T-cell (primary cell): Measurements from ENCODE around the gene HNRNPUL2. TPM values are rescaled to one million over a fixed set of nuclear protein-coding genes. Genes with fewer than 3 reads are reported as not detected.

Source experiments
- ATAC-seq, 4 experiments: fragments of 200-7000 bp in 3 of 4; fragments of 150-1000 bp in 1 of 4; cut with Tn5 transposase; replicated peaks in 1 of 4; 1 replicate in 3 of 4; 2 replicates in 1 of 4; pipeline ENCODE4 v1.10.0; 2021; ENCODE audit warnings: moderate library complexity in 3 of 4, mild to moderate bottlenecking in 2 of 4, moderate number of reproducible peaks in 1 of 4
- CTCF ChIA-PET, 2 donors: fragments of 300-600 bp; sonication (Branson Sonifier 250); formaldehyde crosslinking; loops; one replicate each; lab custom pipeline; 2022; ENCODE audit warnings: antibody characterized with exemption in 2 of 2; lab: Charles Lee
- POLR2A ChIA-PET, 2 donors: fragments of 300-600 bp; sonication (Branson Sonifier 250); formaldehyde crosslinking; loops; one replicate each; lab custom pipeline; 2022; ENCODE audit warnings: antibody characterized with exemption in 2 of 2; lab: Charles Lee
- DNase-seq, 35 experiments: peaks; one replicate each; pipeline versions ENCODE4 v3.0.0 to v3.0.0-alpha.2; 2013 to 2023
- H3K27ac ChIP-seq: one replicate; pipeline ENCODE4 v1.5.1; 2013; ENCODE audit warnings: low read length
- H3K27me3 ChIP-seq, 2 experiments: replicated peaks in 1 of 2; 1 replicate in 1 of 2; 2 replicates in 1 of 2; pipeline versions ENCODE4 v1.6.1 to v1.7.0; 2013; ENCODE audit warnings: low read length in 1 of 2, mixed read lengths in 1 of 2; ENCODE audit not compliant: control insufficient read depth in 2 of 2, insufficient read depth in 2 of 2; ENCODE audit errors: extremely low read depth in 1 of 2
- H3K36me3 ChIP-seq, 2 donors: 1 replicate in 1 of 2; 2 replicates in 1 of 2; pipeline versions ENCODE4 v1.6.1 to v1.7.0; 2013; ENCODE audit warnings: low read length in 1 of 2; ENCODE audit not compliant: control insufficient read depth in 2 of 2, insufficient read depth in 1 of 2; ENCODE audit errors: extremely low read depth in 1 of 2
- H3K4me1 ChIP-seq, 2 experiments: 1 replicate in 1 of 2; 2 replicates in 1 of 2; pipeline versions ENCODE4 v1.6.1 to v1.7.0; 2013; ENCODE audit warnings: low read length in 2 of 2, mixed read lengths in 1 of 2; ENCODE audit not compliant: insufficient read depth in 2 of 2, control insufficient read depth in 1 of 2; ENCODE audit errors: extremely low read depth in 1 of 2
- H3K4me3 ChIP-seq, 2 donors: 1 replicate in 1 of 2; 2 replicates in 1 of 2; pipeline versions ENCODE4 v1.5.1 to v1.7.0; 2013; ENCODE audit warnings: mild to moderate bottlenecking in 2 of 2, low read length in 1 of 2, moderate library complexity in 1 of 2; ENCODE audit not compliant: control insufficient read depth in 1 of 2; ENCODE audit errors: extremely low read depth in 1 of 2
- H3K9me3 ChIP-seq: 2 replicates; pipeline ENCODE4 v1.7.0; 2013
- H3K27ac Mint-ChIP-seq, 2 donors: one replicate each; pipeline ENCODE4 v1.8.0; 2020 to 2021; ENCODE audit warnings: mild to moderate bottlenecking in 2 of 2, mixed read lengths in 2 of 2
- H3K27me3 Mint-ChIP-seq, 2 donors: one replicate each; pipeline ENCODE4 v1.8.0; 2021 to 2022; ENCODE audit warnings: mixed read lengths in 2 of 2
- H3K36me3 Mint-ChIP-seq: one replicate; pipeline ENCODE4 v1.8.0; 2021; ENCODE audit warnings: mixed read lengths
- H3K4me1 Mint-ChIP-seq, 3 donors: one replicate each; pipeline ENCODE4 v1.8.0; 2020 to 2022; ENCODE audit warnings: mixed read lengths in 3 of 3, mild to moderate bottlenecking in 1 of 3
- H3K4me3 Mint-ChIP-seq, 3 donors: one replicate each; pipeline ENCODE4 v1.8.0; 2020 to 2022; ENCODE audit warnings: mild to moderate bottlenecking in 3 of 3, mixed read lengths in 3 of 3, moderate library complexity in 3 of 3
- H3K9me3 Mint-ChIP-seq, 3 donors: one replicate each; pipeline ENCODE4 v1.8.0; 2020 to 2022; ENCODE audit warnings: mixed read lengths in 3 of 3
- whole genome bisulfite sequencing: methylation state at CpG from one replicate; pipeline ENCODE4 v1.1.5; 2013; ENCODE audit warnings: missing lambda C conversion rate; ENCODE audit not compliant: insufficient coverage; 5-methylcytosine and 5-hydroxymethylcytosine counted together
- total RNA-seq, 35 experiments: library from RNA in 6 of 35; stranded (reverse) in 6 of 35; fragments of 120-200 nt in 1 of 35; gene quantifications; one replicate each; pipeline versions ENCODE4 v1.2.1 to v1.2.4 and lab custom pipeline; 2013 to 2026

Gene HNRNPUL2
- total RNA-seq, 5 donors from 2014 or later (not counting 1 experiment from before 2014, with no cell fraction given), result 45.8 to 67.8 (median 62.7) TPM

- Histone ChIP-seq H3K27ac (no peak overlapping the region), H3K27me3 (no peaks in the 10 kb centered on the region), H3K4me1 (peaks cover 16 to 21% of the 10 kb centered on the region in 2 experiments), H3K36me3 (peaks cover 4 to 57% of the 10 kb centered on the region in 2 donors), H3K4me3 (peak overlapping the region in 1 of 2 donors; percentile 86), H3K9me3 (no peaks in the 10 kb centered on the region)
- peaks cover 58% of the 10 kb centered on the region for H3K36me3 Mint-ChIP-seq
- ChIA-PET POLR2A (interaction anchor here (0.7 kb wide), 4 partner anchors 29 to 69 kb away, joined by 3 to 5 read pairs (median 4); partner anchors contain the start of genes C11orf98 (in 1 of the 2) and CSKMT (in 1 of the 2)), CTCF (interaction anchor here (0.6 to 1.4 kb wide), 2 partner anchors 12 to 22 kb away, joined by 3 to 4 read pairs; no protein-coding TSS in a partner anchor)
- peaks cover 43 to 64% (median 63%) of the 10 kb centered on the region in 3 donors for H3K4me1 Mint-ChIP-seq
- DNase-seq, result no peak
- no peaks in the 10 kb centered on the region for H3K9me3 Mint-ChIP-seq
- H3K27ac Mint-ChIP-seq, result peak overlapping the region; percentile 25 to 76
- ATAC-seq, result no peak
- no peaks in the 10 kb centered on the region for H3K27me3 Mint-ChIP-seq
- peak overlapping the region; percentile 95 to 98 (median 98) for H3K4me3 Mint-ChIP-seq
- 62% methylated on average over 5 of the region's 8 CpGs for WGBS
Observed at GRCh38 chr11:62724171-62724570, 3.1 kb downstream of the HNRNPUL2 start.

GRCh38 chr11:62721994-62722393 is 5.3 kb downstream of the HNRNPUL2 start:
- Mint-ChIP-seq H3K9me3 (no peaks in the 10 kb centered on the region), H3K4me3 (no peak overlapping the region), H3K27me3 (no peaks in the 10 kb centered on the region), H3K27ac (peak overlapping the region in 1 of 2 donors; percentile 11), H3K36me3 (peaks cover 64% of the 10 kb centered on the region), H3K4me1 (peaks cover 46 to 67% (median 67%) of the 10 kb centered on the region in 3 donors)
- H3K36me3 ChIP-seq, result peaks cover 7 to 79% of the 10 kb centered on the region in 2 donors
- H3K27ac ChIP-seq, result no peak overlapping the region
- no CpG with 5 or more reads among the region's 7 CpGs for WGBS
- ATAC-seq (no peak), DNase-seq (no peak)
- POLR2A ChIA-PET, result no interaction called here
- no peaks in the 10 kb centered on the region for H3K9me3 ChIP-seq
- CTCF ChIA-PET, result no interaction called here
- no peaks in the 10 kb centered on the region for H3K27me3 ChIP-seq
- H3K4me3 ChIP-seq, result no peak overlapping the region
- peaks cover 10 to 19% of the 10 kb centered on the region in 2 experiments for H3K4me1 ChIP-seq

- H3K27ac ChIP-seq, result no peak overlapping the region
- Mint-ChIP-seq H3K27ac (peak overlapping the region; percentile 16 to 36), H3K27me3 (no peaks in the 10 kb centered on the region), H3K36me3 (peaks cover 74% of the 10 kb centered on the region), H3K9me3 (no peaks in the 10 kb centered on the region), H3K4me1 (peaks cover 34 to 66% (median 61%) of the 10 kb centered on the region in 3 donors), H3K4me3 (no peak overlapping the region)
- no CpG with 5 or more reads among the region's 2 CpGs for WGBS
- no peak for ATAC-seq
- H3K27me3 ChIP-seq, result no peaks in the 10 kb centered on the region
- POLR2A ChIA-PET, result no interaction called here
- CTCF ChIA-PET, result interaction anchor here (0.6 to 0.8 kb wide), 2 partner anchors 8 to 40 kb away, joined by 4 to 9 read pairs; partner anchors contain the start of gene HNRNPUL2 (in 1 of the 2)
- peaks cover 2 to 4% of the 10 kb centered on the region in 2 experiments for H3K4me1 ChIP-seq
- no peak for DNase-seq
- H3K9me3 ChIP-seq, result no peaks in the 10 kb centered on the region
- H3K36me3 ChIP-seq, result peaks cover 15 to 98% of the 10 kb centered on the region in 2 donors
- no peak overlapping the region for H3K4me3 ChIP-seq
Observed at GRCh38 chr11:62719302-62719978, 7.8 kb downstream of the HNRNPUL2 start.

- DNase-seq (no peak), ATAC-seq (no peak)
- H3K27me3 Mint-ChIP-seq, result no peaks in the 10 kb centered on the region
- Histone ChIP-seq H3K36me3 (peaks cover 12 to 96% of the 10 kb centered on the region in 2 donors), H3K27ac (no peak overlapping the region), H3K9me3 (no peaks in the 10 kb centered on the region), H3K4me3 (no peak overlapping the region), H3K27me3 (no peaks in the 10 kb centered on the region), H3K4me1 (peaks cover 0 to 2% of the 10 kb centered on the region in 2 experiments)
- no peak overlapping the region for H3K27ac Mint-ChIP-seq
- no peaks in the 10 kb centered on the region for H3K9me3 Mint-ChIP-seq
- CTCF ChIA-PET, result no interaction called here
- H3K4me1 Mint-ChIP-seq, result peaks cover 36 to 64% (median 58%) of the 10 kb centered on the region in 3 donors
- H3K36me3 Mint-ChIP-seq, result peaks cover 63% of the 10 kb centered on the region
- no peak overlapping the region for H3K4me3 Mint-ChIP-seq
- WGBS, result 98% methylated on average over 10 of the region's 11 CpGs
- POLR2A ChIA-PET, result interaction anchor here in 1 of 2 donors (1.0 kb wide), 1 partner anchor 23 kb away, joined by 5 read pairs; no protein-coding TSS in a partner anchor
Observed at GRCh38 chr11:62716816-62717215, 10.4 kb downstream of the HNRNPUL2 start.

GRCh38 chr11:62716206-62716605 is 11.1 kb downstream of the HNRNPUL2 start:
- Mint-ChIP-seq H3K4me3 (no peak overlapping the region), H3K9me3 (no peaks in the 10 kb centered on the region), H3K27ac (peak overlapping the region; percentile 58 to 59), H3K36me3 (peaks cover 57% of the 10 kb centered on the region), H3K27me3 (no peaks in the 10 kb centered on the region), H3K4me1 (peaks cover 36 to 58% (median 53%) of the 10 kb centered on the region in 3 donors)
- DNase-seq (no peak), ATAC-seq (no peak)
- peaks cover 12 to 95% of the 10 kb centered on the region in 2 donors for H3K36me3 ChIP-seq
- 40% methylated on average over 1 of the region's 5 CpGs for WGBS
- ChIA-PET POLR2A (interaction anchor here in 1 of 2 donors (1.0 kb wide), 1 partner anchor 23 kb away, joined by 5 read pairs; no protein-coding TSS in a partner anchor), CTCF (interaction anchor here in 1 of 2 donors (0.7 kb wide), 1 partner anchor 1589 kb away, joined by 4 read pairs; the partner anchor contains the start of gene ESRRA)
- H3K27me3 ChIP-seq, result no peaks in the 10 kb centered on the region
- H3K4me3 ChIP-seq, result no peak overlapping the region
- no peak overlapping the region for H3K27ac ChIP-seq
- H3K9me3 ChIP-seq, result no peaks in the 10 kb centered on the region
- peaks cover 0 to 2% of the 10 kb centered on the region in 2 experiments for H3K4me1 ChIP-seq
